Stomach (tissue), 4 donors: Measurements from ENCODE around the gene BICDL1.

Source experiments
- CTCF ChIP-seq, 7 experiments: fragments of 450-650 bp in 4 of 7; fragments of 200-600 bp in 3 of 7; sonication (generic) in 3 of 7; IDR thresholded peaks; one replicate each; pipeline ENCODE4 v1.5.1; 2016 to 2019; ENCODE audit warnings: antibody characterized with exemption in 7 of 7, control low read depth in 2 of 7, mild to moderate bottlenecking in 1 of 7
- EP300 ChIP-seq: sonication (generic); formaldehyde crosslinking; IDR thresholded peaks from one replicate; pipeline ENCODE4 v1.6.1; 2017; ENCODE audit warnings: antibody characterized with exemption
- POLR2AphosphoS5 ChIP-seq, 3 donors: sonication (generic); formaldehyde crosslinking; IDR thresholded peaks; one replicate each; pipeline ENCODE4 v1.6.1; 2016; ENCODE audit warnings: antibody characterized with exemption in 3 of 3

- TF ChIP-seq CTCF (IDR thresholded peaks at IDR 0.05) (no peak), EP300 (no peak), POLR2AphosphoS5 (IDR thresholded peaks at IDR 0.05) (no peak)
Measured at GRCh38 chr12:120060196-120060595, 71.2 kb downstream of the BICDL1 start.
